ENCODE results near the gene BRINP2.

DNA sequence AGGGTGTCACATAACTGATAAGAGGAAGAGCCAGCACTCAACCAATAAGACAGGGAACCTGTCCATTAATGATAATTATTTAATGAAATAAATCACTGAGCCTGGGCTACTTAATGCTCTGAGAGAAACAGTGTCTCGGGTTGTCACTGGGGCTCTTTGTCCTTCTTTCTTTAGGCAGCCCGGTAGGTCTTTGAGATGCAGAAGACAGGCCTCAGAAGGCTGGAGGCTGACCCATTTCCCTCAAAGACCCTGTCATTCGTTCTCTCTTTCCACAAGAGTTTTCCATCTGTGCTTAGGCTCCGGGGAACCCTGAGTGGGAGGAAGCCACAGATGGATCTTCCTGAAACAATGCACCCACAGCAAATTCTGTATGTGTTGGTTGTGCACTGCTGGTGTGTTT is 68.2 kb downstream of the BRINP2 start:
- TF ChIP-seq POLR2A (IDR thresholded peaks at IDR 0.05) (no peak), CTCF (IDR thresholded peaks at IDR 0.05) (no peak)

Measured in esophagus squamous epithelium (tissue), 4 donors.